Mesendoderm (in vitro differentiated cells): ENCODE results near the gene HAUS8.
A peak's percentile ranks its signal among the peaks of the same experiment; 100 is the strongest.

ENCODE experiments used
- DNase-seq: peaks from one replicate; pipeline ENCODE4 v3.0.0; 2013
- H2AK5ac ChIP-seq: 2 replicates; pipeline ENCODE4 v1.6.1; 2013; ENCODE audit warnings: low read length, inconsistent platforms
- H2BK120ac ChIP-seq: 2 replicates; pipeline ENCODE4 v1.6.1; 2013; ENCODE audit warnings: low read depth, mild to moderate bottlenecking, low read length, moderate library complexity, mixed read lengths
- H2BK15ac ChIP-seq: replicated peaks from 2 replicates; pipeline ENCODE4 v1.6.1; 2013; ENCODE audit warnings: low read depth, mild to moderate bottlenecking, moderate library complexity
- H2BK5ac ChIP-seq: 2 replicates; pipeline ENCODE4 v1.6.1; 2013; ENCODE audit warnings: low read length, inconsistent platforms
- H3K18ac ChIP-seq: 2 replicates; pipeline ENCODE4 v1.6.1; 2013; ENCODE audit warnings: mild to moderate bottlenecking, low read length, mixed read lengths
- H3K23ac ChIP-seq: one replicate; pipeline ENCODE4 v1.6.1; 2013; ENCODE audit warnings: low read length
- H3K27ac ChIP-seq: 2 replicates; pipeline ENCODE4 v1.5.1; 2013; ENCODE audit warnings: low read depth, mild to moderate bottlenecking, inconsistent platforms, low read length, moderate library complexity
- H3K27me3 ChIP-seq: 2 replicates; pipeline ENCODE4 v1.6.1; 2013; ENCODE audit warnings: low read length, control low read depth, mild to moderate bottlenecking, inconsistent platforms; ENCODE audit not compliant: insufficient read depth, poor library complexity
- H3K36me3 ChIP-seq: 2 replicates; pipeline ENCODE4 v1.6.1; 2013; ENCODE audit warnings: low read length, inconsistent platforms; ENCODE audit not compliant: control insufficient read depth, insufficient read depth
- H3K4ac ChIP-seq: one replicate; pipeline ENCODE4 v1.6.1; 2013; ENCODE audit warnings: low read depth, mild to moderate bottlenecking, low read length, moderate library complexity
- H3K4me1 ChIP-seq: 2 replicates; pipeline ENCODE4 v1.6.1; 2013; ENCODE audit warnings: low read depth, low read length, inconsistent platforms; ENCODE audit not compliant: control insufficient read depth
- H3K4me2 ChIP-seq: 2 replicates; pipeline ENCODE4 v1.6.1; 2013; ENCODE audit warnings: low read length
- H3K4me3 ChIP-seq: 2 replicates; pipeline ENCODE4 v1.5.1; 2013; ENCODE audit warnings: mild to moderate bottlenecking, low read length
- H3K56ac ChIP-seq: one replicate; pipeline ENCODE4 v1.6.1; 2013; ENCODE audit warnings: low read length
- H3K79me1 ChIP-seq: 2 replicates; pipeline ENCODE4 v1.6.1; 2013; ENCODE audit warnings: low read length, inconsistent platforms
- H3K79me2 ChIP-seq: 2 replicates; pipeline ENCODE4 v1.6.1; 2013; ENCODE audit warnings: mild to moderate bottlenecking, low read length; ENCODE audit not compliant: control insufficient read depth, insufficient read depth
- H3K9ac ChIP-seq: 2 replicates; pipeline ENCODE4 v1.6.1; 2013; ENCODE audit warnings: low read length, inconsistent platforms
- H4K5ac ChIP-seq: one replicate; pipeline ENCODE4 v1.6.1; 2013; ENCODE audit warnings: low read length
- H4K8ac ChIP-seq: one replicate; pipeline ENCODE4 v1.6.1; 2013; ENCODE audit warnings: low read depth, mild to moderate bottlenecking, control low read depth, low read length, moderate library complexity
- WGBS: extraction: QIAGEN DNeasy Blood & Tissue Kit; methylation state at CpG from one replicate; pipeline ENCODE4 v1.1.7; 2013; ENCODE audit warnings: low lambda C conversion rate, missing lambda C conversion rate; ENCODE audit not compliant: insufficient coverage; ENCODE audit errors: extremely low coverage; 5-methylcytosine and 5-hydroxymethylcytosine counted together

HAUS8 gene

GRCh38 chr19:17116996-17117702, 41.9 kb upstream of the HAUS8 start:
- Histone ChIP-seq H3K36me3 (no peaks in the 10 kb centered on the region), H3K18ac (no peak overlapping the region), H3K4me1 (peaks cover 5% of the 10 kb centered on the region), H3K79me1 (peaks cover 10% of the 10 kb centered on the region), H4K8ac (no peak overlapping the region), H2BK120ac (no peak overlapping the region), H3K27ac (no peak overlapping the region), H3K79me2 (no peaks in the 10 kb centered on the region), H4K5ac (no peak overlapping the region), H2BK5ac (no peak overlapping the region), H3K23ac (no peak overlapping the region), H3K27me3 (no peaks in the 10 kb centered on the region), H3K4me3 (no peak overlapping the region), H3K56ac (no peak overlapping the region), H2BK15ac (no peak overlapping the region), H2AK5ac (no peak overlapping the region), H3K4ac (no peak overlapping the region), H3K4me2 (no peak overlapping the region), H3K9ac (no peak overlapping the region)
- WGBS = no CpG with 5 or more reads among the region's 14 CpGs
- no peak for DNase-seq

- Histone ChIP-seq H4K5ac (no peak overlapping the region), H4K8ac (no peak overlapping the region), H2BK5ac (no peak overlapping the region), H3K4me2 (no peak overlapping the region), H3K4ac (no peak overlapping the region), H3K4me1 (peaks cover 5% of the 10 kb centered on the region), H2BK15ac (no peak overlapping the region), H3K9ac (no peak overlapping the region), H3K79me2 (peaks cover 2% of the 10 kb centered on the region), H3K4me3 (no peak overlapping the region), H2BK120ac (no peak overlapping the region), H2AK5ac (no peak overlapping the region), H3K79me1 (peaks cover 15% of the 10 kb centered on the region), H3K36me3 (peaks cover 2% of the 10 kb centered on the region), H3K27ac (no peak overlapping the region), H3K56ac (peak overlapping the region; percentile 31), H3K27me3 (no peaks in the 10 kb centered on the region), H3K18ac (no peak overlapping the region), H3K23ac (no peak overlapping the region)
- no CpG with 5 or more reads among the region's 12 CpGs for WGBS
- peak; percentile 81 for DNase-seq
These were observed 39.2 kb upstream of the HAUS8 start for GRCh38 chr19:17114414-17114831.

GRCh38 chr19:17113127-17113785, 38.0 kb upstream of the HAUS8 start:
- Histone ChIP-seq H3K4me2 (no peak overlapping the region), H4K8ac (no peak overlapping the region)
- WGBS = no CpG with 5 or more reads among the region's 17 CpGs

GRCh38 chr19:17112700-17113099, 37.4 kb upstream of the HAUS8 start:
- Histone ChIP-seq H2BK5ac (no peak overlapping the region), H3K79me2 (peaks cover 2% of the 10 kb centered on the region), H3K27ac (no peak overlapping the region), H2BK120ac (no peak overlapping the region), H2BK15ac (no peak overlapping the region), H3K56ac (no peak overlapping the region), H2AK5ac (no peak overlapping the region), H3K36me3 (peaks cover 2% of the 10 kb centered on the region), H3K4ac (no peak overlapping the region), H3K9ac (no peak overlapping the region), H3K4me1 (peaks cover 5% of the 10 kb centered on the region), H3K23ac (no peak overlapping the region), H3K4me3 (no peak overlapping the region), H4K8ac (no peak overlapping the region), H3K27me3 (no peaks in the 10 kb centered on the region), H4K5ac (no peak overlapping the region), H3K4me2 (no peak overlapping the region), H3K18ac (no peak overlapping the region), H3K79me1 (peaks cover 9% of the 10 kb centered on the region)
- WGBS = no CpG with 5 or more reads among the region's 7 CpGs
- no peak for DNase-seq

More at GRCh38 chr19:17113127-17113785, 38.0 kb upstream of the HAUS8 start:
- Histone ChIP-seq H3K79me2 (peaks cover 2% of the 10 kb centered on the region), H2BK5ac (no peak overlapping the region), H3K4ac (no peak overlapping the region), H2AK5ac (no peak overlapping the region), H3K27me3 (no peaks in the 10 kb centered on the region), H2BK120ac (no peak overlapping the region), H2BK15ac (no peak overlapping the region), H4K5ac (no peak overlapping the region), H3K56ac (peak overlapping the region; percentile 2), H3K18ac (no peak overlapping the region), H3K4me3 (no peak overlapping the region), H3K79me1 (peaks cover 9% of the 10 kb centered on the region), H3K23ac (no peak overlapping the region), H3K36me3 (peaks cover 2% of the 10 kb centered on the region), H3K4me1 (peaks cover 5% of the 10 kb centered on the region), H3K27ac (no peak overlapping the region), H3K9ac (no peak overlapping the region)
- DNase-seq = no peak

GRCh38 chr19:17112271-17112670, 37.0 kb upstream of the HAUS8 start:
- H4K5ac ChIP-seq = no peak overlapping the region
- H3K27ac ChIP-seq = no peak overlapping the region
- H2BK120ac ChIP-seq = no peak overlapping the region
- H2AK5ac ChIP-seq = no peak overlapping the region
- H3K4me3 ChIP-seq = no peak overlapping the region
- peaks cover 2% of the 10 kb centered on the region for H3K79me2 ChIP-seq
- H3K36me3 ChIP-seq = peaks cover 2% of the 10 kb centered on the region
- no peaks in the 10 kb centered on the region for H3K27me3 ChIP-seq
- no peak for DNase-seq
- peaks cover 11% of the 10 kb centered on the region for H3K79me1 ChIP-seq
- WGBS = no CpG with 5 or more reads among the region's 17 CpGs
- no peak overlapping the region for H3K4me2 ChIP-seq
- no peak overlapping the region for H3K9ac ChIP-seq
- H3K23ac ChIP-seq = no peak overlapping the region
- H3K56ac ChIP-seq = no peak overlapping the region
- no peak overlapping the region for H3K18ac ChIP-seq
- H3K4me1 ChIP-seq = peaks cover 5% of the 10 kb centered on the region
- H2BK15ac ChIP-seq = no peak overlapping the region
- H2BK5ac ChIP-seq = no peak overlapping the region
- no peak overlapping the region for H4K8ac ChIP-seq
- no peak overlapping the region for H3K4ac ChIP-seq
